Brain microvascular endothelial cell (primary cell): ENCODE measurements around the gene TENT4A.

Experiments
- DNase-seq: peaks from one replicate; pipeline ENCODE4 v3.0.0-alpha.2; 2020
- H3K27ac ChIP-seq: fragments of 250-450 bp; sonication (Bioruptor Pico); 2 replicates; pipeline ENCODE4 v1.5.1; 2020; ENCODE audit warnings: mild to moderate bottlenecking, moderate library complexity
- H3K27me3 ChIP-seq: fragments of 250-450 bp; sonication (Bioruptor Pico); replicated peaks from 2 replicates; pipeline ENCODE4 v1.5.1; 2020; ENCODE audit warnings: mild to moderate bottlenecking
- H3K36me3 ChIP-seq: fragments of 250-450 bp; sonication (Bioruptor Pico); replicated peaks from 2 replicates; pipeline ENCODE4 v1.5.1; 2020; ENCODE audit warnings: mild to moderate bottlenecking
- H3K4me3 ChIP-seq: 2 replicates; pipeline ENCODE4 v1.5.1; 2011; ENCODE audit warnings: low read depth, mild to moderate bottlenecking, control low read depth, low read length, moderate library complexity
- CTCF ChIP-seq: IDR thresholded peaks from 2 replicates; pipeline ENCODE4 v1.5.1; 2011; ENCODE audit warnings: low read depth, mild to moderate bottlenecking, moderate library complexity, low read length, control low read depth, inconsistent platforms; ENCODE audit errors: missing control alignments
- in situ Hi-C: cut with HindIII; loops from 2 replicates; pipeline ENCODE4 v1.10.0; 2017; ENCODE audit warnings: low sequenced_read_pairs, low pct_ligation_motif_present

TENT4A gene

GRCh38 chr5:6723122-6723815 lies 10.0 kb downstream of the TENT4A start:
- H3K36me3 ChIP-seq, result peaks cover 5% of the 10 kb centered on the region
- no peak for TF ChIP-seq CTCF
- no peak for DNase-seq
- no peaks in the 10 kb centered on the region for H3K27me3 ChIP-seq
- H3K27ac ChIP-seq, result no peak overlapping the region
- no peak overlapping the region for H3K4me3 ChIP-seq
- in situ Hi-C loops, result no loop called here

GRCh38 chr5:6723816-6724300 lies 10.6 kb downstream of the TENT4A start:
- Histone ChIP-seq H3K27me3 (no peaks in the 10 kb centered on the region), H3K4me3 (no peak overlapping the region), H3K27ac (no peak overlapping the region), H3K36me3 (peaks cover 5% of the 10 kb centered on the region)
- DNase-seq, result no peak
- in situ Hi-C loops, result no loop called here
- no peak for TF ChIP-seq CTCF

- in situ Hi-C loops, result no loop called here
- no peaks in the 10 kb centered on the region for H3K27me3 ChIP-seq
- no peak for DNase-seq
- H3K4me3 ChIP-seq, result no peak overlapping the region
- no peak overlapping the region for H3K27ac ChIP-seq
- peaks cover 5% of the 10 kb centered on the region for H3K36me3 ChIP-seq
- TF ChIP-seq CTCF, result no peak
Measured at GRCh38 chr5:6724321-6724929, 11.2 kb downstream of the TENT4A start.

GRCh38 chr5:6725421-6725820 lies 12.2 kb downstream of the TENT4A start:
- Histone ChIP-seq H3K4me3 (no peak overlapping the region), H3K27me3 (no peaks in the 10 kb centered on the region), H3K36me3 (peaks cover 5% of the 10 kb centered on the region), H3K27ac (no peak overlapping the region)
- TF ChIP-seq CTCF, result no peak
- DNase-seq, result no peak
- in situ Hi-C loops, result loop anchor here (25.0 kb wide), 1 partner anchor 88 kb away; the partner anchor contains the start of genes NSUN2 and SRD5A1

- TF ChIP-seq CTCF, result no peak
- Histone ChIP-seq H3K27me3 (no peaks in the 10 kb centered on the region), H3K27ac (no peak overlapping the region), H3K4me3 (no peak overlapping the region), H3K36me3 (peaks cover 5% of the 10 kb centered on the region)
- no peak for DNase-seq
- in situ Hi-C loops, result loop anchor here (25.0 kb wide), 1 partner anchor 89 kb away; the partner anchor contains the start of genes NSUN2 and SRD5A1
Measured at GRCh38 chr5:6726006-6726405, 12.8 kb downstream of the TENT4A start.
